HCT116 (cell line): ENCODE results near the gene FBXO42. TPM values are rescaled to one million over a fixed set of nuclear protein-coding genes. Genes with fewer than 3 reads are reported as not detected.

Source experiments
- ATAC-seq: fragments of 200-7000 bp; cut with Tn5 transposase; 2 replicates; pipeline ENCODE4 v1.9.1; 2020; ENCODE audit warnings: mild to moderate bottlenecking, moderate library complexity
- BruUV-seq: library from RNA; stranded (reverse); fragments of 400-500 nt; replicated peaks from 2 replicates; lab custom pipeline; 2021; lab: Mats Ljungman, UMichigan
- CTCF ChIA-PET: fragments of 300-600 bp; sonication (Branson Sonifier 250); formaldehyde crosslinking; loops from one replicate; lab custom pipeline; 2021; ENCODE audit warnings: antibody characterized with exemption; lab: Charles Lee
- POLR2A ChIA-PET: fragments of 300-600, 350-600 bp; sonication (Branson Sonifier 250); formaldehyde crosslinking; loops from one replicate; lab custom pipeline; 2021; ENCODE audit warnings: antibody characterized with exemption; lab: Charles Lee
- RAD21 ChIA-PET, 2 experiments: fragments of 300-600 bp; sonication (Branson Sonifier 250); formaldehyde crosslinking; loops; one replicate each; lab custom pipeline; 2023; ENCODE audit warnings: low total read pairs in 2 of 2; ENCODE audit not compliant: uncharacterized antibody in 2 of 2, unreplicated experiment in 2 of 2, low non-redundant PET in 1 of 2; lab: Charles Lee
- DNase-seq: peaks from one replicate; pipeline ENCODE4 v3.0.0-alpha.2; 2010; ENCODE audit warnings: low read depth, low spot score
- H2AFZ ChIP-seq: fragments of 200-600 bp; shearing (Covaris generic), sonication (generic); 2 replicates; pipeline ENCODE4 v1.6.1; 2017; ENCODE audit warnings: low read depth, mixed run types, mixed read lengths, antibody characterized with exemption, low read length; ENCODE audit not compliant: poor library complexity, severe bottlenecking
- H3K27ac ChIP-seq: 2 replicates; pipeline ENCODE4 v1.5.1; 2012; ENCODE audit warnings: low read depth, low read length
- H3K27me3 ChIP-seq: fragments of 200-600 bp; sonication (generic); 2 replicates; pipeline ENCODE4 v1.6.1; 2016; ENCODE audit warnings: mixed run types, low read length, mixed read lengths; ENCODE audit not compliant: insufficient read depth
- H3K36me3 ChIP-seq, 2 experiments: fragments of 200-500 bp in 1 of 2; fragments of 200-600 bp in 1 of 2; sonication (Bioruptor generic) in 1 of 2; sonication (generic) in 1 of 2; 2 replicates each; pipeline versions ENCODE4 v1.5.1 to v1.6.1; 2014 to 2016; ENCODE audit warnings: low read length in 2 of 2, inconsistent platforms in 1 of 2, mixed read lengths in 1 of 2, mixed run types in 1 of 2; ENCODE audit not compliant: insufficient read depth in 2 of 2, control insufficient read depth in 1 of 2
- H3K4me1 ChIP-seq, 2 experiments: fragments of 200-600 bp in 1 of 2; sonication (generic) in 1 of 2; 2 replicates each; pipeline versions ENCODE4 v1.5.1 to v1.6.1; 2012 to 2017; ENCODE audit warnings: low read length in 2 of 2, inconsistent platforms in 1 of 2, mild to moderate bottlenecking in 1 of 2, mixed read lengths in 1 of 2, mixed run types in 1 of 2, moderate library complexity in 1 of 2; ENCODE audit not compliant: insufficient read depth in 2 of 2, control insufficient read depth in 1 of 2
- H3K4me2 ChIP-seq: fragments of 200-600 bp; sonication (generic); 2 replicates; pipeline ENCODE4 v1.6.1; 2017; ENCODE audit warnings: mixed run types, low read length, mixed read lengths
- H3K4me3 ChIP-seq, 2 experiments: fragments of 200-600 bp in 1 of 2; sonication (generic) in 1 of 2; replicated peaks in 1 of 2; 2 replicates each; pipeline ENCODE4 v1.5.1; 2011 to 2016; ENCODE audit warnings: low read length in 2 of 2, control low read depth in 1 of 2, low read depth in 1 of 2, mild to moderate bottlenecking in 1 of 2, mixed read lengths in 1 of 2, mixed run types in 1 of 2
- H3K79me2 ChIP-seq: fragments of 200-600 bp; sonication (generic); 2 replicates; pipeline ENCODE4 v1.6.1; 2017; ENCODE audit warnings: mild to moderate bottlenecking, mixed run types, low read length, moderate library complexity, mixed read lengths; ENCODE audit not compliant: insufficient read depth
- H3K9ac ChIP-seq: fragments of 200-600 bp; sonication (generic); 2 replicates; pipeline ENCODE4 v1.6.1; 2016; ENCODE audit warnings: low read length, mixed read lengths
- H3K9me2 ChIP-seq: fragments of 200-600 bp; sonication (generic), shearing (Covaris generic); 2 replicates; pipeline ENCODE4 v1.6.1; 2017; ENCODE audit warnings: mixed run types, mild to moderate bottlenecking, moderate library complexity; ENCODE audit not compliant: insufficient read depth
- H3K9me3 ChIP-seq, 2 experiments: fragments of 200-500 bp in 1 of 2; fragments of 200-600 bp in 1 of 2; sonication (Bioruptor generic) in 1 of 2; sonication (generic) in 1 of 2; 2 replicates each; pipeline ENCODE4 v1.6.1; 2014 to 2017; ENCODE audit warnings: low read length in 2 of 2, mixed read lengths in 2 of 2, inconsistent platforms in 1 of 2, low read depth in 1 of 2, mild to moderate bottlenecking in 1 of 2, mixed run types in 1 of 2, moderate library complexity in 1 of 2; ENCODE audit not compliant: control insufficient read depth in 1 of 2, insufficient read depth in 1 of 2
- H4K20me1 ChIP-seq: fragments of 200-600 bp; sonication (generic), shearing (Covaris generic); 2 replicates; pipeline ENCODE4 v1.6.1; 2017; ENCODE audit warnings: mixed run types, mild to moderate bottlenecking, moderate library complexity; ENCODE audit not compliant: insufficient read depth
- EZH2phosphoT487 ChIP-seq: fragments of 200-600 bp; IDR thresholded peaks from 2 replicates; pipeline ENCODE4 v1.6.1; 2018; ENCODE audit warnings: antibody characterized with exemption, borderline replicate concordance
- FOSL1 ChIP-seq: IDR thresholded peaks from 2 replicates; pipeline ENCODE4 v1.6.1; 2012; ENCODE audit warnings: low read depth
- JUND ChIP-seq: IDR thresholded peaks from 2 replicates; pipeline ENCODE4 v1.6.1; 2012
- RAD21 ChIP-seq: IDR thresholded peaks from 2 replicates; pipeline ENCODE4 v1.6.1; 2012; ENCODE audit warnings: low read depth, mild to moderate bottlenecking
- SIN3A ChIP-seq: IDR thresholded peaks from 2 replicates; pipeline ENCODE4 v1.6.1; 2012; ENCODE audit warnings: low read depth
- TCF7L2 ChIP-seq: IDR thresholded peaks from 2 replicates; pipeline ENCODE4 v1.7.0; 2011; ENCODE audit warnings: borderline replicate concordance, inconsistent platforms; ENCODE audit not compliant: insufficient read depth, insufficient read length; ENCODE audit errors: extremely low read depth
- ZBTB33 ChIP-seq: IDR thresholded peaks from 2 replicates; pipeline ENCODE4 v1.6.1; 2011; ENCODE audit warnings: mild to moderate bottlenecking, low read length, moderate library complexity; ENCODE audit not compliant: insufficient replicate concordance; ENCODE audit errors: extremely low read depth
- intact Hi-C: fragments of 100-400 bp; cut with micrococcal nuclease; formaldehyde crosslinking; loops from 2 replicates; pipeline ENCODE4 v1.10.0; 2022
- total RNA-seq: library from RNA; stranded (reverse); gene quantifications from one replicate; pipeline ENCODE4 v1.2.1, GENCODE V29; 2021; ENCODE audit not compliant: unreplicated experiment

The FBXO42 gene
- total RNA-seq, 1 experiment from 2014 or later, result 20.6 TPM

GRCh38 chr1:16326833-16327404 is 25.4 kb downstream of the FBXO42 start:
- Histone ChIP-seq H3K4me1 (peaks cover 13 to 17% of the 10 kb centered on the region in 2 experiments), H3K79me2 (peaks cover 34% of the 10 kb centered on the region), H2AFZ (no peak overlapping the region), H3K27me3 (no peaks in the 10 kb centered on the region), H3K4me3 (no peak overlapping the region), H3K9me3 (no peaks in the 10 kb centered on the region), H3K9ac (no peak overlapping the region), H3K36me3 (no peaks in the 10 kb centered on the region), H3K9me2 (no peaks in the 10 kb centered on the region), H4K20me1 (peaks cover 9% of the 10 kb centered on the region; the same call in 1 of the 2 replicates), H3K27ac (no peak overlapping the region), H3K4me2 (no peak overlapping the region)
- ATAC-seq (no peak), DNase-seq (no peak)
- no TSS peak for BruUV-seq
- TF ChIP-seq SIN3A (no peak), ZBTB33 (no peak), TCF7L2 (no peak), RAD21 (no peak)
- POLR2A ChIA-PET, result no interaction called here
- RAD21 ChIA-PET, result no interaction called here
- CTCF ChIA-PET, result interaction anchor here (0.7 kb wide), 1 partner anchor 444 kb away, joined by 4 read pairs; no protein-coding TSS in a partner anchor
- intact Hi-C loops, result no loop called here

GRCh38 chr1:16324456-16324890 is 27.8 kb downstream of the FBXO42 start:
- no peak overlapping the region for H2AFZ ChIP-seq
- H3K36me3 ChIP-seq, result no peaks in the 10 kb centered on the region
- ChIA-PET CTCF (no interaction called here), POLR2A (interaction anchor here (1.2 kb wide), 1 partner anchor 28 kb away, joined by 3 read pairs; the partner anchor contains the start of gene FBXO42), RAD21 (interaction anchor here in 1 of 2 experiments (1.0 kb wide), 1 partner anchor 246 kb away, joined by 3 read pairs; no protein-coding TSS in a partner anchor)
- DNase-seq, result peak; percentile 23
- no peaks in the 10 kb centered on the region for H3K27me3 ChIP-seq
- H3K9ac ChIP-seq, result 0 out of 2 replicates have a peak overlapping the region, but pooled peaks have one; percentile 7
- peaks cover 13 to 17% of the 10 kb centered on the region in 2 experiments for H3K4me1 ChIP-seq
- ATAC-seq, result peak; percentile 85
- peaks cover 9% of the 10 kb centered on the region; the same call in 1 of the 2 replicates for H4K20me1 ChIP-seq
- peak; percentile 50; the same call in 1 of the 2 replicates for TF ChIP-seq JUND
- TF ChIP-seq EZH2phosphoT487, result no peak
- TF ChIP-seq FOSL1, result peak; percentile 64
- no peaks in the 10 kb centered on the region for H3K9me3 ChIP-seq
- H3K4me3 ChIP-seq, result no peak overlapping the region
- H3K27ac ChIP-seq, result no peak overlapping the region
- peaks cover 48% of the 10 kb centered on the region for H3K79me2 ChIP-seq
- H3K9me2 ChIP-seq, result no peaks in the 10 kb centered on the region
- no TSS peak for BruUV-seq
- H3K4me2 ChIP-seq, result peak overlapping the region; percentile 59
- intact Hi-C loops, result no loop called here
